KMS-11 (cell line): ENCODE data around the gene GPNMB.

Experiments used
- H2AFZ ChIP-seq: fragments of 200-600 bp; sonication (generic); 2 replicates; pipeline ENCODE4 v1.6.1; 2016; ENCODE audit warnings: antibody characterized with exemption, mixed run types, low read depth
- H3K27ac ChIP-seq: fragments of 200-600 bp; sonication (generic); 2 replicates; pipeline ENCODE4 v1.6.1; 2016; ENCODE audit warnings: mild to moderate bottlenecking, mixed run types
- H3K27me3 ChIP-seq: fragments of 200-600 bp; sonication (generic); 2 replicates; pipeline ENCODE4 v1.6.1; 2017; ENCODE audit warnings: mild to moderate bottlenecking, low read depth, mixed run types, moderate library complexity; ENCODE audit not compliant: insufficient read depth
- H3K36me3 ChIP-seq: fragments of 200-600 bp; sonication (generic); 2 replicates; pipeline ENCODE4 v1.6.1; 2017; ENCODE audit warnings: mild to moderate bottlenecking, mixed run types; ENCODE audit not compliant: insufficient read depth
- H3K4me1 ChIP-seq: fragments of 200-600 bp; sonication (generic); 2 replicates; pipeline ENCODE4 v1.6.1; 2016; ENCODE audit warnings: mild to moderate bottlenecking, low read depth, mixed run types; ENCODE audit not compliant: poor library complexity, severe bottlenecking
- H3K4me2 ChIP-seq: fragments of 200-600 bp; sonication (generic); 2 replicates; pipeline ENCODE4 v1.7.0; 2016; ENCODE audit warnings: mild to moderate bottlenecking, mixed run types
- H3K4me3 ChIP-seq: fragments of 200-600 bp; sonication (generic); IDR thresholded peaks from 2 replicates; pipeline ENCODE4 v1.6.1; 2017; ENCODE audit warnings: low read depth, low read length, mixed read lengths; ENCODE audit not compliant: insufficient read depth
- H3K79me2 ChIP-seq: fragments of 200-600 bp; sonication (generic); 2 replicates; pipeline ENCODE4 v1.6.1; 2016; ENCODE audit warnings: low read depth, mixed run types; ENCODE audit not compliant: insufficient read depth
- H3K9ac ChIP-seq: fragments of 200-600 bp; sonication (generic); 2 replicates; pipeline ENCODE4 v1.6.1; 2016; ENCODE audit warnings: mild to moderate bottlenecking, mixed run types
- H4K20me1 ChIP-seq: fragments of 200-600 bp; sonication (generic); 2 replicates; pipeline ENCODE4 v1.6.1; 2016; ENCODE audit warnings: mild to moderate bottlenecking, mixed run types; ENCODE audit not compliant: insufficient read depth
- CTCF ChIP-seq: fragments of 200-600 bp; sonication (generic); conservative IDR thresholded peaks from 2 replicates; pipeline ENCODE4 v1.6.1; 2017; ENCODE audit warnings: low read depth, mild to moderate bottlenecking, antibody characterized with exemption, low read length, moderate library complexity, mixed read lengths

Gene GPNMB

DNA sequence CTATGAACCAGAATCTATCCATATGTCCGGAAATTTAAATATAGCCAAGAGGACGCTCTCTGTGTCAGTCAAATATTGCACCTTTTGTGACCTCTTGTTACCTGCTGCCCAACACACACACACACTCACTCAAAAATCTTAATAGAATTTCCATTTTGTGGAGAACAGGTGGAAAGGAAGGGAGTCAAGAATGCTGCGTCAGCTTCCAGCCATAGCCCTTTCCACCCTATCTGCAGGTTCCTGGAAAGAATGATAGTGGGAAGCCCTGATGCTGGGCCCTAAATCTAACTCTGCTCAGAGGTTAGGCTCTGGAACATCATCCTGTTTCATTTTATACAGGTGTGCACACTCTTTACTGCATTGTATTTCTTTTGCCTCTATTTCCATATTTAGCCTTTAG, 9.6 kb upstream of the GPNMB start:
- Histone ChIP-seq H3K79me2 (no peaks in the 10 kb centered on the region), H3K4me1 (peaks cover 38% of the 10 kb centered on the region), H3K27me3 (no peaks in the 10 kb centered on the region), H4K20me1 (no peaks in the 10 kb centered on the region), H3K4me2 (no peak overlapping the region), H3K36me3 (no peaks in the 10 kb centered on the region), H2AFZ (no peak overlapping the region), H3K4me3 (no peak overlapping the region), H3K27ac (no peak overlapping the region), H3K9ac (no peak overlapping the region)
- TF ChIP-seq CTCF, result no peak

- TF ChIP-seq CTCF, result no peak
- no peak overlapping the region for H2AFZ ChIP-seq
- no peak overlapping the region for H3K9ac ChIP-seq
Measured at GRCh38 chr7:23238983-23239652, 7.5 kb upstream of the GPNMB start.

DNA sequence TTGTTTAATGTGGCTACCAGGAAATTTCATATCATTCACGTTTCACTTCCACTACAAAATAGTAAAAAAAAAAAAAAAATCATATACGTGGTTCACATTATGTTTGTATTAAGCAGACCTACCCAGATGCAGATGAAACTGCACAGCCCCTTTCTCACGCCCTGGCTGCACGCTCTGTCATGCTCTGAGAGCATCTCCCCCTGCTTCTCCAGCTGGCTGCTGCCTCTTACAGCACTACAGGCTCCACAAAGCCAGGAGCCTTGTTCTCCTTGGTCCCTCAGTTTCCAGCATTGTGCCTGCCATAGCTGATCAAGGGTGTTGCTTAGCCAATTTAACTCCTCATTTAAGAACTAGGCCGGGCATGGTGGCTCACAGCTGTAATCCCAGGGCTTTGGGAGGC, 6.9 kb upstream of the GPNMB start:
- Histone ChIP-seq H3K27me3 (no peaks in the 10 kb centered on the region), H4K20me1 (no peaks in the 10 kb centered on the region), H2AFZ (no peak overlapping the region), H3K27ac (no peak overlapping the region), H3K4me1 (peaks cover 25% of the 10 kb centered on the region), H3K36me3 (no peaks in the 10 kb centered on the region), H3K79me2 (no peaks in the 10 kb centered on the region), H3K9ac (no peak overlapping the region), H3K4me3 (no peak overlapping the region), H3K4me2 (no peak overlapping the region)
- no peak for TF ChIP-seq CTCF

More at GRCh38 chr7:23238983-23239652, 7.5 kb upstream of the GPNMB start:
- Histone ChIP-seq H3K4me3 (no peak overlapping the region), H3K27ac (no peak overlapping the region), H3K79me2 (no peaks in the 10 kb centered on the region), H3K4me1 (peaks cover 31% of the 10 kb centered on the region), H4K20me1 (no peaks in the 10 kb centered on the region), H3K36me3 (no peaks in the 10 kb centered on the region), H3K27me3 (no peaks in the 10 kb centered on the region), H3K4me2 (no peak overlapping the region)

DNA sequence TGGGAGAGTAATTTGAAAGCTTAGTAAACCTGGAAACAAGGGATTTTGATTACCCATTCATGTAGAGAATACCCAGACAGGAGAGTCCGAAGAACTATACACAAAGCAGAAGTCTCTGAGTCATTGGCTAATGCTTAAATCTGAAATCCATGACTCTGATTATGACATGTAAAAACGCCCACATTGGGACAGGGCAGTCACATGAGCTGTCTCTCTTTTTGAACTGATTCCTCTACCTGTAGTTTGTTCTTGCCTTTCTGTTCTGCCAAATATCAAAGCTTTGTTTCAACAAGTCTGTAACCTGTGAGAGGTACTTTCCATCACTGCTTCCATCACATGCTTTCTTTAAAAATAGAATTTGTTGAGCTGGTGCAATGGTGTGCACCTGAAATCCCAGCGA, 4.3 kb upstream of the GPNMB start:
- Histone ChIP-seq H3K27me3 (no peaks in the 10 kb centered on the region), H3K27ac (no peak overlapping the region), H2AFZ (no peak overlapping the region), H3K9ac (no peak overlapping the region), H3K79me2 (no peaks in the 10 kb centered on the region), H3K4me3 (no peak overlapping the region), H4K20me1 (no peaks in the 10 kb centered on the region), H3K4me1 (peaks cover 10% of the 10 kb centered on the region), H3K4me2 (no peak overlapping the region; the same call in 1 of the 2 replicates), H3K36me3 (no peaks in the 10 kb centered on the region)
- no peak for TF ChIP-seq CTCF
